ENCODE results near the gene DLAT. TPM values are rescaled to one million over a fixed set of nuclear protein-coding genes. Genes with fewer than 3 reads are reported as not detected.

DLAT gene
- total RNA-seq (2013) = 16.5 TPM
- polyA plus RNA-seq = 10 to 100 TPM in 2 of 3 donors, 1 to 10 TPM in 1; 5.8 to 14.6 (median 11.5) TPM
- polyA minus RNA-seq = 7.8 and 10.6 TPM in 2 replicates
- total RNA-seq = 3.4 to 26.0 (median 15.4) reads per million in 11 experiments

- Mint-ChIP-seq H3K27ac (peak within 1 kb of the TSS; percentile 92 to 99 (median 95)), H3K27me3 (ENCODE audit: low read depth in 3 of 3) (no peaks in the 10 kb centered on the region), H3K36me3 (peaks cover 18 to 22% of the 10 kb centered on the region in 2 donors), H3K4me3 (peak within 1 kb of the TSS; percentile 99 to 100), H3K4me1 (peaks cover 18% of the 10 kb centered on the region), H3K9me3 (peaks cover 0 to 2% (median 0%) of the 10 kb centered on the region in 7 donors)
- peaks cover 13 to 19% of the 10 kb centered on the region in 2 donors for H3K4me1 ChIP-seq (ENCODE audit: control insufficient read depth in 1 of 2, insufficient read depth in 2 of 2, low read length in 2 of 2)
- peak within 1 kb of the TSS; percentile 78 to 91 (median 85) for H3K4me3 ChIP-seq (replicated peaks in 1 of 3; ENCODE audit: low read depth in 2 of 3, low read length in 3 of 3)
- no peaks in the 10 kb centered on the region for H3K27me3 ChIP-seq (ENCODE audit: control insufficient read depth in 2 of 2, insufficient read depth in 2 of 2, low read length in 2 of 2)
- peak within 1 kb of the TSS; percentile 76 for H3K9ac ChIP-seq (ENCODE audit: insufficient read depth, low read length, poor library complexity, severe bottlenecking)
- WGBS (ENCODE audit: insufficient coverage) = under 1% methylated on average over 71 of the region's 71 CpGs
- peak; percentile 71 to 78 (median 71) for DNase-seq
- H2AFZ ChIP-seq (ENCODE audit: insufficient read depth, low read depth, low read length, poor library complexity, severe bottlenecking) = peak within 1 kb of the TSS; percentile 93
- intact Hi-C loops (cut with micrococcal nuclease) = loop anchor here in 1 of 2 donors (10.0 kb wide), 1 partner anchor 90 kb away; the partner anchor contains the start of gene DIXDC1
- H3K79me2 ChIP-seq (ENCODE audit: insufficient read depth, low read length) = peaks cover 9% of the 10 kb centered on the region
- no peak for TF ChIP-seq CTCF (IDR thresholded peaks at IDR 0.05)
- no peaks in the 10 kb centered on the region for H4K20me1 ChIP-seq (ENCODE audit: insufficient read depth, low read length)
- H3K9me3 ChIP-seq (replicated peaks in 1 of 2; ENCODE audit: control insufficient read depth in 1 of 2, insufficient read depth in 1 of 2, low read length in 2 of 2) = no peaks in the 10 kb centered on the region
- peak within 1 kb of the TSS; percentile 94 for H3K4me2 ChIP-seq (replicated peaks; ENCODE audit: extremely low read depth, low read length, poor library complexity, severe bottlenecking)
- H3K36me3 ChIP-seq (replicated peaks in 1 of 2; ENCODE audit: control insufficient read depth in 1 of 2, insufficient read depth in 2 of 2, low read length in 2 of 2) = peaks cover 21 to 22% of the 10 kb centered on the region in 2 donors
- H3K27ac ChIP-seq (ENCODE audit: low read depth in 1 of 2, low read length in 2 of 2) = peak within 1 kb of the TSS; percentile 67 to 85
Measured at GRCh38 chr11:112024773-112025678, at the start of gene DLAT. DLAT (plus strand) TSS chr11:112025408; CDS start chr11:112025473, 65 bp downstream.

- no peaks in the 10 kb centered on the region for H3K36me3 ChIP-seq (replicated peaks in 1 of 2; ENCODE audit: control insufficient read depth in 1 of 2, insufficient read depth in 2 of 2, low read length in 2 of 2)
- peaks cover 6 to 10% of the 10 kb centered on the region in 2 donors for H3K4me1 ChIP-seq (ENCODE audit: control insufficient read depth in 1 of 2, insufficient read depth in 2 of 2, low read length in 2 of 2)
- H4K20me1 ChIP-seq (ENCODE audit: insufficient read depth, low read length) = no peaks in the 10 kb centered on the region
- no peaks in the 10 kb centered on the region for H3K9me3 ChIP-seq (replicated peaks in 1 of 2; ENCODE audit: control insufficient read depth in 1 of 2, insufficient read depth in 1 of 2, low read length in 2 of 2)
- intact Hi-C loops (cut with micrococcal nuclease) = no loop called here
- no peak overlapping the region for H2AFZ ChIP-seq (ENCODE audit: insufficient read depth, low read depth, low read length, poor library complexity, severe bottlenecking)
- Mint-ChIP-seq H3K27ac (peak overlapping the region in 1 of 7 donors; percentile 47), H3K36me3 (peaks cover 5 to 7% of the 10 kb centered on the region in 2 donors), H3K4me1 (peaks cover 14% of the 10 kb centered on the region), H3K27me3 (ENCODE audit: low read depth in 3 of 3) (peaks cover 30 to 39% (median 33%) of the 10 kb centered on the region in 3 donors), H3K9me3 (peaks cover 0 to 7% (median 2%) of the 10 kb centered on the region in 7 donors), H3K4me3 (peak overlapping the region; percentile 66 to 88)
- no peaks in the 10 kb centered on the region for H3K79me2 ChIP-seq (ENCODE audit: insufficient read depth, low read length)
- H3K27me3 ChIP-seq (ENCODE audit: control insufficient read depth in 2 of 2, insufficient read depth in 2 of 2, low read length in 2 of 2) = peaks cover 13 to 27% of the 10 kb centered on the region in 2 donors
- no peak for DNase-seq
- no peak overlapping the region for H3K27ac ChIP-seq (ENCODE audit: low read depth in 1 of 2, low read length in 2 of 2)
- WGBS (ENCODE audit: insufficient coverage) = 97% methylated on average over 6 of the region's 7 CpGs
- no peak for TF ChIP-seq CTCF (IDR thresholded peaks at IDR 0.05)
- no peak overlapping the region for H3K9ac ChIP-seq (ENCODE audit: insufficient read depth, low read length, poor library complexity, severe bottlenecking)
- H3K4me3 ChIP-seq (replicated peaks in 1 of 3; ENCODE audit: low read depth in 2 of 3, low read length in 3 of 3) = no peak overlapping the region
- H3K4me2 ChIP-seq (replicated peaks; ENCODE audit: extremely low read depth, low read length, poor library complexity, severe bottlenecking) = no peak overlapping the region
Measured at GRCh38 chr11:111976119-111976766, 49.0 kb upstream of the DLAT start.
